Muscle of back (tissue), 11 donors: ENCODE data around the gene SERPINE1. TPM values are rescaled to one million over a fixed set of nuclear protein-coding genes. Genes with fewer than 3 reads are reported as not detected.
A peak's percentile ranks its signal among the peaks of the same experiment; 100 is the strongest.

ENCODE experiments used
- DNase-seq, 3 donors: peaks; one replicate each; pipeline versions ENCODE4 v3.0.0 to v3.0.0-alpha.2; 2013
- polyA plus RNA-seq, 10 donors: library from polyadenylated mRNA; unstranded; fragments of 120-200 nt; gene quantifications; one replicate each; pipeline ENCODE4 v1.2.1, GENCODE V29; 2013; ENCODE audit not compliant: insufficient read length in 10 of 10

SERPINE1 gene
- polyA plus RNA-seq, 10 donors: 1.9 to 5.2 (median 4.6) TPM

GRCh38 chr7:101154693-101155102 lies 27.8 kb downstream of the SERPINE1 start:
- DNase-seq: no peak

DNA sequence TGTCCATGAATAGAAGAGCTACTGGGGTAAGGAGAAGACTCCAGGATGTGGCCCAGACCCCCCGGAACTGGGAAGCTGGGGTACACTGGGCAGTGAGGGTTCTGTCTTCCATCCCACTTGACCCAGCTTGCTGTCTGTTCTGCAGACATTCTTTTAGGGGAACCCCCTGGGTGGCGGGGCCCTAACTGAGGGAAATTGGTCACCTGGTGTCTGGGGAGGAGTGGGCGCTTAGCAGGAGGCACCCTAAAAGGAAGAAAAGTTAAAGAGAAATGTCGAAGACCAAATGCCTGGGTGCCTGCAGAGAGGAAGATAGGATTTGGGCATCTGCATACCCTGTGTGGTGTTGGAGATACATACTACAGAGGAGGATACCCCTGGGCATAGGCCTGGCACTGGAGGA lies 28.4 kb downstream of the SERPINE1 start:
- DNase-seq: no peak

GRCh38 chr7:101156277-101156676 lies 29.4 kb downstream of the SERPINE1 start:
- DNase-seq: no peak

DNA sequence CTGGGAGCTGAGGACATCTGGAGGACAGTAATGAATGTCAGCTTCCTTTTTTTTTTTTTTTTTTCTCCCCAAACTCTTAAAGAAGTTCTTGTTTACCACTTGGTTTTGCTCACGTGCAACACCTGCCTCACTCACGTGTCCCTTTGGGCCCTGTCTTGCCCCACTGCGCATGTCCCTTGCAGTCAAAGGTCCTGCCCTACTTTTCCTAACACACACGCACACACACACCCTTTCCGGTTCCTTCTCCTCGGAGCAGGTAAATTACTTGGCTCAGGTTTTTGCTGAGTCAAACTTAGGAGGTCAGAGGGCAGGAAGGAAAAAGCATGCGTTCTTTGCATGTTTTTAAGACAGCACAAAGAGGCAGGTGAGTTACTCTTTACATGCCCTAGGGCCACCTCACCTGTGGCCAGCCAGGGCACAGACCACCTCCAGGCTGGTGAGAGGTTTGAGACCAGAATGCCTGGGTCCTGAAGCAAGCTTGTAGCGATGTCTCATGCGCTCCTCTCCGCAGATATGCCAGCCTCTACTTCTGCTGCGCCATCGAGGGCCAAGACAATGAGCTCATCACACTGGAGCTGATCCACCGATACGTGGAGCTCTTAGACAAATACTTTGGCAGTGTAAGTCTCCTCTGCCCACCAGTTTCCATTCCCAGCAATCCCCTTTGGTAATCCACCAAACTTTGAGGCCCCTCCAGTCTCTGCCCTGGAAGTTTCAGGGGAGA lies 30.1 kb downstream of the SERPINE1 start:
- no peak for DNase-seq

DNA sequence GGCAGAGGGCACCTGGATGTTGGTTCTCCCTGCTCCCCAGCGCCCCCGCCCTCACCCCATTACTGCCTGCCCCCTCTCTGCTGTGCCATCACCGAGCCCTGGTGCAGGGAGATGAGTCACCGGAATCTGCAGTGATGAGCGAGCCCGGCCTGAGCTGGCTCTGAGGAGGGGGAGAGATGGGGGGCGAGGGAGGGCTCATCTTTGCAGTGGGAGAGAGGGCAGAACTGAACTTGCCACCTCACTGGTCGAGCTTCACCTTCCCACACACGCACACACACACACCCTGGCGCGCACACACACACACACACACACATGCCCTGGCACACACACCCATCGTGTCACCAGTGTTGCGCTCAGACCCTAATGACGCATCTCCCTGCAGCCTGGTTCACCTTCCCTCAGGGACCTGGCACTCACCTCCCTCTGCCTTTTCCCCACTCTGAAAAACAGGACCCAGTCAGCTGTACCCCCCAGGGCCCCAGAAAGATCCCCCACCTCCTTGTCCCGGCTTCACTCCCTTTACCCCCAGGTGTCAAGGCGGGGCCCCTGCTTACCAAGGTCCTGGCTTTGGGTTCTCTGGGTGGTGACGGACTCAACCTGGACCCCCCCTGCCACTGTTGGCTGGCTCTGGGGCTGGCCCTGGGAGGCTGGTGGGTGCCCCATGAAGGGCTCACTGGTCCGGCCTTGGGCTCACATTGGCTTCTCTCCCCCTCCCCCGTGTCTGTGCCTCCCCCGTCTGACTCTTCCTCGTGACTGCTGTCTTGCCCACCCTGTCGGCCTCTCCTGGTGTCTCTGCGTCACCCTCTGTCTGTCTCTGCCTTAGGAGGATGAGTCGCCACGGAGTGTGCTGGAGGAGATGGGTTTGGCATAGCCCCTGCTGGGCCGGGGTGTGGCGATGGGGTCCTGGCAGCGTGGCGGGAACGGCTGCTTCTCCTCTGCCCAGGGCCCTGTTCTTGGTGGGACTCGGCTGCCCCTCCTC lies 33.1 kb downstream of the SERPINE1 start:
- DNase-seq: no peak

GRCh38 chr7:101160910-101161309 lies 34.0 kb downstream of the SERPINE1 start:
- no peak for DNase-seq

GRCh38 chr7:101161692-101162471 lies 35.0 kb downstream of the SERPINE1 start:
- no peak for DNase-seq

DNA sequence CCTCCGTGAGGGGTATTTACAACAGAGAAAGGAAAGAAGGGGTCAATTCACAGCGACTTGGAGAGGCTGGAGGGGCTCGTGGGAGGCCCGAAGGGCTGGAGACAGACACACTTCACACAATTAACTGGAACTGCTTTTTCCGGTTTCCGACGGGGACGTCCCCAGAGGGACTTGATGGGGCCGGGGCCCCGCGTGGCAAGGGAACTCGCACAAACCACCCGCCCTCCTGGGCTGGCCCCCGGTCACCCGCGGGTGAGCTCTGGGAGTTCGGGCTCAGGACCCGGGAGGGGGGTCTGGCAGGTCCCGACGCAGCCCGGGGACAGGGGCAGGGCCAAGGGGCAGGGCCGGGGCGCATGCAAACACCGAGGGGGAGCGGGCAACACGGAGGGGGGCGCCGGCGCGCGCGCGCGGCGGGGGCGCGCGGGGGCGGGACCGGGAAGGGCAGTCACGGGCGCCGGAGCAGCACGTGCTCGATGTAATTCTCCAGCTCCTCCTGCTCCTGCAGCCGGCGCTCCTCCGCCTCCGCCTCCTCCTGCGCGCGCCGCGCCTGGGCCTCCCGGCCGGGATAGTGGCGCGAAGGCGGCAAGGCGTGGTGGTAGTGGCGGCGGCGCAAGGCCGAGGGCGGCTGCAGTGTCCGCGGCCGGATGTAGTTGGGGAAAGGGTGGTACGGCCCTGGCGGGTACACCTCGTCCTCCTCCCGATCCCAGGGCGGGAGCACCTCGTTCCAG lies 35.8 kb downstream of the SERPINE1 start:
- DNase-seq: peak in 1 of 3 donors; percentile 63

DNA sequence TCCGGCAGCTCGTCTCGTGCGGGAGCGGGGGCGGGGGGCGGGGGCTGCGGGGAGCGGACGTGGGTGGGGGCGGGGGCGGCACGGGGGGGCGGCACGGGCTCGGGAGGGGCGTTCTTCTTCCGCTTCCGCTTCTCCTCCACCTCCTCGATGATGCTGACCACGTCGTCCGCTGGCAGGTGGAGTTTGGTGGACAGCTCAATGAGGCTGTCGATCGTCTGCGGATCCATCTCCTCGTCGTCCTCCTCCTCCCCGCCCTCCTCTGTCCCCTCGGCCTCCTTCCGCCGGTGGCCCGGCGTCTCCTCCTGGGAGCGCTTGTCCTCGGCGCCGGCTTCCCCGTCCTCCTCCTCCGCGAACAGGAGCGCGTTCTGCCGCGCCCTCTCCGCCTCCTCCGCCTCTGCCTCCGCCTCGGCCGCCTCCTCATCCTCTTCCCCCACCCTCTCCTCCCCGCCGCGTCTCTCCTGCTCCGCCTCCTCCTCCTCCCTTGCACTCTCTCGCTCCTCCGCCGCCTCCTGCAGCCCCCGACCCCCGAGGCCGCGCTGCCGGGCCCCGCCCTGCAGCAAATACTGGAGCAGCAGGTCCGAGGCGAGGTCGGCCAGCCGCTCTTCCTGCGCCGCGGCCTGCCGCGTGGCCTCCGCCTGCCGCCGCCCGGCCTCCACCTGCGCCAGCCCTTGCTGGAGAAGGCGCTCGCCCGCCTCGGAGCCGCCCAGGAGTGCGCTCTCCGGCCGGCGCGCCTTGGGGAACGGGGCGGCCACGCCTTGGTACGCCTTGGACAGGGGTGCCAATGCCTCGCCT lies 36.6 kb downstream of the SERPINE1 start:
- DNase-seq: no peak

GRCh38 chr7:101164071-101164840 lies 37.4 kb downstream of the SERPINE1 start:
- DNase-seq: peak in 1 of 3 donors; percentile 71

DNA sequence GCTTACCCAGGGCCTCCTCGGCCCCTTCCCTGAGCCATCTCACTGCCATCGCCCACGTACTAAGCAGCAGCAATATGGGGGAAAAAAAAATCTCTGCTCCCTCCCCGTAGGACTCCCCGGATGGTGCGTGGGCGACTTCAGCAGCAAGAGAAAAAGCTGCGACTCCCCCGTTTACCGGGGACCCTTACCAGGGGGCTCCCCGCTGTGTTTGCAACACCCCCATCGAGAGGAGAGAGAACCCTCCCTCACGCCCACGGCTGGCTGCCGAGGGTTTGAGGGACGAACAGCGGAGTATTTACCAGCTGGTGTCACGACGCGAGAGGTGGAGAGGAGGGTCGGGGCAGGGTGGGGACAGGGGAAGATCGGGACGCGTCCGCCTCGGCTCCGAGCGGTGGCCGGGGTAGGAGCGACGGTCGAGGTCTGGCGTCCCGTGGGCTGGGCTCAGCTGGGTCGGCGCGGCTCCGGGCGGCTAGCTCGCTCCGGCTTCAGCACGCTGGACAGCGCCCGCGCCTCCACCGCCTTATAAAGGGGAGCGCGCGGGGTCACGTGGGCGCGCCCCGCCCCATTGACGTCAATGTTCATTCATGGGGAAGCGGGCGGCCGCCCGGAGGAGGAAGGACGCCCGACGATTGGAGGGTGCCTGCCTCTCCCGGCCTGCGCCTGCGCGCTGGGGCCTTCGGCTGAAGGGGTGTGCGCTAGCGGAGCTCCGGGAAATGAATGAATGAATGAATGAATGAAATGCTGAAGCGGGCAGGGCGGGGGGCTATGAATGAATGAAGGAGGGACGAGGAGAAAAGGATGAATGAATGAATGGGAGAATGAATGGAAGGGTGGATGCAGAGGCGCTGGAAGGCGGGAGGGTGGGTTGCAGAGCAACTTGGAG lies 38.4 kb downstream of the SERPINE1 start, which contains the start of gene VGF:
Gene VGF, minus strand, starts transcription at position 495 of the 883 bp plus-strand sequence. CDS start 726 bp downstream, outside the sequence.
- peak; percentile 92 to 95 (median 92) for DNase-seq

DNA sequence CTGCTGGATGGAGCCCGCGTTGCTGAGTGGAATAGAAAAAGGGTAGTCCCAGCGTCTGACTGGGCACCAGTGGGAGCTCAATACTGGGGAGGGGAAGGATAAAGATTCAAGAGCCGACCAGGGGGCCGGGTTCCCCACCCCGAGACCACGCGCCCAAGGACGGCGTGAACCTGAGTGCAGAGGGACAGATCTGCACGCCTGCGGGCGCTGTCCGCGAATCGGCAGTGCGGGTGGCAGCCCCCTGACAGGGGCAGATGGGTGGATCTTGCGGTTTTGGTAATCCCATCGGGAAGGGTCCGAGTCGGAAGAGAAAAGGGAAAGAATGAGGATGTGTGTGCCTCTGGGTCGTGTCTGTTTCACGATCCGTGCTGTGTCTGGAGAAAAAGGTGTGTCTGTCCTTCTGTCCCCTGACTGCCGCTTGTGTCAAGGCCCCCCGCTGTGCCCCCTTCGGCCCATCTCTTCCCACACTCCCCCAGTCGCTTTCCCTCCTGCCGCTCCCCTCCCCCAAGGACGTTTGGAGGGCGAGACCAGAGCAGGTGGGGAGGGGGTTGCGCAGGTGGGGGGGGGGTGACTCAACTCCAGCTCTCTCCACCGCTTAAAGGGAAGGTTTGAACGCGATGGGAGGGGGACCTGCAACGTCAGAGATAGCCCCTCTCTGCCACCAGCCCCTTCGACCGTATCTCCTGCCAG lies 39.2 kb downstream of the SERPINE1 start:
- no peak for DNase-seq

DNA sequence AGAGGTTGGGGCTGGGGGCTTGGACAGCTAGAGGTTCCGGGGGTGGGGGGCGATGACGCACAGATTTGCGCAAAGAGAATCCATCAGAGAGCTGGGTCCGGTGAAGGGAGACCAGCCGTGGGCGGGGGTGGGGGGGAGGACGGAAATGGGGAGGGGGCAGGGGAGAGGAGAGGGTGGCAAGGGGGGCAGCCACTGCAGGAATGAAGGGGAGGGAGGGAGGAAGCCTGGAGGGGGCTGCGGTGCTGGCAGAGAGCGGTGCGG lies 39.7 kb downstream of the SERPINE1 start:
- no peak for DNase-seq

DNA sequence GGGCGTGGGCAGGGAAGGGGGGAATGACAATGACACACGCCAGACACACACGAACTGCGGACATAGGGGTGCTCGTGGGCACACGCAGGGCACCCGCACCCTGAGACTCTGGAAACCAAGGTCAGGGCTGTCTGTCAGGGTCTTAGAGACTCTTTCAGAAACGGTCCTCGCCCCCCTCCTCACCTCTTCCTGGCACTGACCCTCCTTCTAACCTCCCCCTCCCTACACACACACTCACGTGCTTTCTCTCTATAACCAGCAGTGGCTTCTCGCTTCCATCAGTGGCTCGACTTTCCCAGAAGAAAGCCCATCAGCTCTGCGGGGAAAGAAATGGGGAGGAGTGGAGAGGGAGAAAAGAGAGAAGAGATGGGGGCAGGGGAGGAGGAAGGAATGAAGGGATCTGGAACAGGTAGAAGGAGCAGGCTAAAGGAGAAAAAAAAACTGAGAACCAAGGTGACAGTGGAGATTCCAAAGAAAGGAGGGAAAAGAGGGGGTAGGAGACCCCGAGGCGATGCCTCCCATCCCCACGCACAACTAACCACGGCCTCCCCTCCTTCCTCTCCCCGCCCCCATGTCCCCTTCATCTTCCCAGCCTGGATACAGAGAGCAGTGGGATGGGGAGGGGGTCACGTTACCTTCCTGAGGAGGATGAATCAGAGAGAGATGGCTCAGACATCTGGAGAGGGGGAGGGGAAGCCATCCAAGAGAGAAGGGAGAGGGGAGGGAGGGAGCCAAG lies 40.2 kb downstream of the SERPINE1 start:
- no peak for DNase-seq

GRCh38 chr7:101167645-101168411 lies 40.9 kb downstream of the SERPINE1 start:
- no peak for DNase-seq

GRCh38 chr7:101168412-101169049 lies 41.6 kb downstream of the SERPINE1 start:
- no peak for DNase-seq
